ENCODE data around the gene CYP19A1.

CYP19A1 gene

GRCh38 chr15:51227940-51228732 lies 110.3 kb downstream of the CYP19A1 start:
- DNase-seq (ENCODE audit: low read depth), result peak; percentile 88
- TF ChIP-seq CTCF (IDR thresholded peaks at IDR 0.05; ENCODE audit: insufficient read depth, low read depth, low read length, missing control alignments), result no peak
- H3K4me3 ChIP-seq (ENCODE audit: low read depth, low read length), result no peak overlapping the region

GRCh38 chr15:51226576-51227210 lies 111.7 kb downstream of the CYP19A1 start:
- H3K4me3 ChIP-seq (ENCODE audit: low read depth, low read length), result no peak overlapping the region
- DNase-seq (ENCODE audit: low read depth), result no peak
- no peak for TF ChIP-seq CTCF (IDR thresholded peaks at IDR 0.05; ENCODE audit: insufficient read depth, low read depth, low read length, missing control alignments)

GRCh38 chr15:51224428-51224827 lies 114.0 kb downstream of the CYP19A1 start:
- no peak for TF ChIP-seq CTCF (IDR thresholded peaks at IDR 0.05; ENCODE audit: insufficient read depth, low read depth, low read length, missing control alignments)
- DNase-seq (ENCODE audit: low read depth), result no peak
- H3K4me3 ChIP-seq (ENCODE audit: low read depth, low read length), result no peak overlapping the region

DNA sequence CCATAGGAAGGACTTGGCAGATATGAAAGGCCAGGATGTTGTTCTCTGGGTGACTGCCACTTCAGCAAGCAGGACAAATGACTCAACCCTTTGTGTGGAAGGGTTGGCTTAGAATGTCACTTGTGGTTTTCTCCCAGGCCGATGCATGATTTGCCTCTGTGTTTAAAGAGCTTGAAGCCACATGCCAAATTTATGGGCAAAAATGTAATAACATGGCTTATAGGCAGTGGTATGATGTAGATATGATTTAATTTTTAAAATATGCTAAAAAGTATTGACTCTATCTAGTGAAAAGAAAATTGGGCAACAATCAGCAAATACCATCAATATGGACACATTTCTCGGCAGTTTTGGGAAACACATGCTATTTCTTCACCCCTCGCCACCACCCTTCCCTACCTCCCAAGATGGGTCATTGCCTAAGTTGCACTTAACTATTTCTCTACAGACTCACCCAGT lies 114.6 kb downstream of the CYP19A1 start:
- peak; percentile 25 for DNase-seq (ENCODE audit: low read depth)
- no peak for TF ChIP-seq CTCF (IDR thresholded peaks at IDR 0.05; ENCODE audit: insufficient read depth, low read depth, low read length, missing control alignments)

GRCh38 chr15:51218299-51218938 lies 120.0 kb downstream of the CYP19A1 start:
- H3K4me3 ChIP-seq (ENCODE audit: low read depth, low read length), result no peak overlapping the region
- DNase-seq (ENCODE audit: low read depth), result no peak
- no peak for TF ChIP-seq CTCF (IDR thresholded peaks at IDR 0.05; ENCODE audit: insufficient read depth, low read depth, low read length, missing control alignments)

More for the DNA sequence above, 114.6 kb downstream of the CYP19A1 start:
- H3K4me3 ChIP-seq (ENCODE audit: low read depth, low read length), result no peak overlapping the region

DNA sequence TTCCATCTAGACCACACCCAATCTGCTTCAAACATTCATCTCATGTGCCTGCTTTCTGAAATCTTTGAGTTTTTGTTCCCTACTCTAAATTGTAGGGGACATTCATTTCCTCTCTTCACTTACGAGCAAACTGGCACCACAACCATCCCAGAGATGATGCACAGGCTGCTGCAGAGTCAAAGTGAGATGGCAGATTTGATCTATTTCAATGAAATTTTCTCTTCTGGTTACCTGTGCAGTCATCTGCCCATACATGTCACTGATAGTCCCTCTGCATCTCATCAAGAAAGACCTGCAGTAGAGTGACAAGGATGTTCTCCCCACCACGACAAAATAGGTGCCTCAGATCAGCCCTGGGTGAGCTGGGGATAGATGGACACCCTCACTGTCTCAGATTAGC lies 125.5 kb downstream of the CYP19A1 start:
- no peak for DNase-seq (ENCODE audit: low read depth)
- TF ChIP-seq CTCF (IDR thresholded peaks at IDR 0.05; ENCODE audit: insufficient read depth, low read depth, low read length, missing control alignments), result no peak
- no peak overlapping the region for H3K4me3 ChIP-seq (ENCODE audit: low read depth, low read length)
